Measurements from ENCODE around the gene ZNF500.

ZNF500 gene

GRCh38 chr16:4772351-4772750, 5.4 kb upstream of the ZNF500 start:
- no peak for DNase-seq (ENCODE audit: low read depth in 2 of 2)

- DNase-seq (ENCODE audit: low read depth in 2 of 2), result no peak
Measured at GRCh38 chr16:4771646-4772045, 4.7 kb upstream of the ZNF500 start.

GRCh38 chr16:4769306-4769638, 2.3 kb upstream of the ZNF500 start:
- no peak for DNase-seq (ENCODE audit: low read depth in 2 of 2)

- peak; percentile 66 to 87 for DNase-seq (ENCODE audit: low read depth in 2 of 2)
Measured at GRCh38 chr16:4768549-4769305, 1.8 kb upstream of the ZNF500 start.

GRCh38 chr16:4767872-4768548, 1.0 kb upstream of the ZNF500 start:
- no peak for DNase-seq (ENCODE audit: low read depth in 2 of 2)

- DNase-seq (ENCODE audit: low read depth in 2 of 2), result no peak
Measured at GRCh38 chr16:4765511-4766474, 1.2 kb downstream of the ZNF500 start.

- DNase-seq (ENCODE audit: low read depth in 2 of 2), result no peak
Measured at GRCh38 chr16:4763791-4764190, 3.2 kb downstream of the ZNF500 start.

- DNase-seq (ENCODE audit: low read depth in 2 of 2), result no peak
Measured at GRCh38 chr16:4762205-4762604, 4.8 kb downstream of the ZNF500 start.

GRCh38 chr16:4760221-4760910, 6.6 kb downstream of the ZNF500 start:
- DNase-seq (ENCODE audit: low read depth in 2 of 2), result no peak

- DNase-seq (ENCODE audit: low read depth in 2 of 2), result no peak
Measured at GRCh38 chr16:4755687-4756086, 11.3 kb downstream of the ZNF500 start.

- DNase-seq (ENCODE audit: low read depth in 2 of 2), result no peak
Measured at GRCh38 chr16:4754865-4755264, 12.1 kb downstream of the ZNF500 start.

GRCh38 chr16:4753227-4753626, 13.7 kb downstream of the ZNF500 start:
- DNase-seq (ENCODE audit: low read depth in 2 of 2), result no peak

GRCh38 chr16:4752351-4753100, 14.4 kb downstream of the ZNF500 start:
- DNase-seq (ENCODE audit: low read depth in 2 of 2), result no peak

- DNase-seq (ENCODE audit: low read depth in 2 of 2), result no peak
Measured at GRCh38 chr16:4750896-4751295, 16.1 kb downstream of the ZNF500 start.

GRCh38 chr16:4749700-4750257, 17.2 kb downstream of the ZNF500 start:
- no peak for DNase-seq (ENCODE audit: low read depth in 2 of 2)

- DNase-seq (ENCODE audit: low read depth in 2 of 2), result no peak
Measured at GRCh38 chr16:4748682-4749411, 18.1 kb downstream of the ZNF500 start.

GRCh38 chr16:4747906-4748681, 18.9 kb downstream of the ZNF500 start:
- DNase-seq (ENCODE audit: low read depth in 2 of 2), result no peak

GRCh38 chr16:4746991-4747574, 19.9 kb downstream of the ZNF500 start:
- DNase-seq (ENCODE audit: low read depth in 2 of 2), result no peak

- DNase-seq (ENCODE audit: low read depth in 2 of 2), result no peak
Measured at GRCh38 chr16:4746215-4746614, 20.7 kb downstream of the ZNF500 start.
